ENCODE measurements around the gene AMOTL2.
A peak's percentile ranks its signal among the peaks of the same experiment; 100 is the strongest.

AMOTL2 gene

GRCh38 chr3:134336587-134336986, 37.7 kb downstream of the AMOTL2 start:
- Histone ChIP-seq H3K9ac (ENCODE audit: low read length) (no peak overlapping the region), H2AK5ac (ENCODE audit: low read length, severe bottlenecking) (peak overlapping the region; percentile 97), H3K36me3 (ENCODE audit: control insufficient read depth in 1 of 2, insufficient read depth in 2 of 2, low read depth in 1 of 2, low read length in 2 of 2) (no peaks in the 10 kb centered on the region), H4K8ac (ENCODE audit: low read length) (peak overlapping the region; percentile 19), H3K23ac (ENCODE audit: low read length in 2 of 2) (no peak overlapping the region), H3K4me2 (ENCODE audit: low read length, poor library complexity, severe bottlenecking) (no peak overlapping the region), H3K9me3 (ENCODE audit: control insufficient read depth, low read length) (no peaks in the 10 kb centered on the region), H3K4me1 (ENCODE audit: control insufficient read depth, insufficient read depth, low read depth, low read length) (peaks cover 51% of the 10 kb centered on the region), H3K4ac (ENCODE audit: low read depth in 1 of 2, low read length in 2 of 2) (no peak overlapping the region), H2BK120ac (ENCODE audit: low read depth, low read length) (no peak overlapping the region), H3K27ac (ENCODE audit: low read length, poor library complexity, severe bottlenecking) (no peak overlapping the region), H3K27me3 (ENCODE audit: control insufficient read depth in 1 of 2, insufficient read depth in 1 of 2, low read length in 2 of 2) (no peaks in the 10 kb centered on the region), H3K14ac (ENCODE audit: low read length in 2 of 2) (no peak overlapping the region), H3K4me3 (ENCODE audit: insufficient read depth in 1 of 2, low read depth in 1 of 2, low read length in 2 of 2) (no peak overlapping the region), H3K18ac (ENCODE audit: low read depth in 1 of 2, low read length in 2 of 2) (peak overlapping the region in 1 of 2 experiments; percentile 46), H3K79me1 (replicated peaks; ENCODE audit: low read length, poor library complexity, severe bottlenecking) (no peaks in the 10 kb centered on the region), H2BK12ac (ENCODE audit: low read length in 2 of 2) (peak overlapping the region in 1 of 2 experiments; percentile 10), H4K91ac (ENCODE audit: low read length) (no peak overlapping the region), H2BK5ac (ENCODE audit: low read depth, low read length, poor library complexity, severe bottlenecking) (no peak overlapping the region), H2BK15ac (ENCODE audit: low read depth, poor library complexity, severe bottlenecking) (no peak overlapping the region), H2AFZ (ENCODE audit: low read depth, low read length) (no peak overlapping the region)
- 41% methylated on average over 5 of the region's 6 CpGs for WGBS
- DNase-seq, result peak; percentile 65

- Histone ChIP-seq H3K36me3 (ENCODE audit: control insufficient read depth in 1 of 2, insufficient read depth in 2 of 2, low read depth in 1 of 2, low read length in 2 of 2) (no peaks in the 10 kb centered on the region), H3K18ac (ENCODE audit: low read depth in 1 of 2, low read length in 2 of 2) (peak overlapping the region in 1 of 2 experiments; percentile 46), H2BK5ac (ENCODE audit: low read depth, low read length, poor library complexity, severe bottlenecking) (no peak overlapping the region), H3K4me2 (ENCODE audit: low read length, poor library complexity, severe bottlenecking) (no peak overlapping the region), H3K27ac (ENCODE audit: low read length, poor library complexity, severe bottlenecking) (peak overlapping the region; percentile 93), H4K91ac (ENCODE audit: low read length) (no peak overlapping the region), H3K4me1 (ENCODE audit: control insufficient read depth, insufficient read depth, low read depth, low read length) (peaks cover 53% of the 10 kb centered on the region), H2AK5ac (ENCODE audit: low read length, severe bottlenecking) (peak overlapping the region; percentile 99), H3K14ac (ENCODE audit: low read length in 2 of 2) (no peak overlapping the region), H3K9ac (ENCODE audit: low read length) (no peak overlapping the region), H3K79me1 (replicated peaks; ENCODE audit: low read length, poor library complexity, severe bottlenecking) (no peaks in the 10 kb centered on the region), H2BK120ac (ENCODE audit: low read depth, low read length) (peak overlapping the region; percentile 1), H2BK15ac (ENCODE audit: low read depth, poor library complexity, severe bottlenecking) (no peak overlapping the region), H3K23ac (ENCODE audit: low read length in 2 of 2) (no peak overlapping the region), H3K4ac (ENCODE audit: low read depth in 1 of 2, low read length in 2 of 2) (peak overlapping the region in 1 of 2 experiments; percentile 55), H3K27me3 (ENCODE audit: control insufficient read depth in 1 of 2, insufficient read depth in 1 of 2, low read length in 2 of 2) (no peaks in the 10 kb centered on the region), H4K8ac (ENCODE audit: low read length) (peak overlapping the region; percentile 47), H2BK12ac (ENCODE audit: low read length in 2 of 2) (no peak overlapping the region), H3K9me3 (ENCODE audit: control insufficient read depth, low read length) (no peaks in the 10 kb centered on the region), H2AFZ (ENCODE audit: low read depth, low read length) (no peak overlapping the region), H3K4me3 (ENCODE audit: insufficient read depth in 1 of 2, low read depth in 1 of 2, low read length in 2 of 2) (no peak overlapping the region)
- WGBS, result 88% methylated on average over 1 of the region's 2 CpGs
- DNase-seq, result no peak
These were observed 39.4 kb downstream of the AMOTL2 start for GRCh38 chr3:134334901-134335280.

GRCh38 chr3:134334231-134334900, 39.9 kb downstream of the AMOTL2 start:
- peaks cover 52% of the 10 kb centered on the region for H3K4me1 ChIP-seq (ENCODE audit: control insufficient read depth, insufficient read depth, low read depth, low read length)
- peak overlapping the region; percentile 87 for H2BK5ac ChIP-seq (ENCODE audit: low read depth, low read length, poor library complexity, severe bottlenecking)
- WGBS, result 94% methylated on average over 3 of the region's 3 CpGs
- H3K18ac ChIP-seq (ENCODE audit: low read depth in 1 of 2, low read length in 2 of 2), result peak overlapping the region; percentile 46 to 78
- peak overlapping the region; percentile 52 for H3K9ac ChIP-seq (ENCODE audit: low read length)
- peak overlapping the region in 1 of 2 experiments; percentile 35 for H3K14ac ChIP-seq (ENCODE audit: low read length in 2 of 2)
- peak overlapping the region; percentile 84 for H4K8ac ChIP-seq (ENCODE audit: low read length)
- H3K27ac ChIP-seq (ENCODE audit: low read length, poor library complexity, severe bottlenecking), result peak overlapping the region; percentile 93
- no peak overlapping the region for H3K4me2 ChIP-seq (ENCODE audit: low read length, poor library complexity, severe bottlenecking)
- H2AK5ac ChIP-seq (ENCODE audit: low read length, severe bottlenecking), result peak overlapping the region; percentile 99
- no peak overlapping the region for H3K4me3 ChIP-seq (ENCODE audit: insufficient read depth in 1 of 2, low read depth in 1 of 2, low read length in 2 of 2)
- H2BK120ac ChIP-seq (ENCODE audit: low read depth, low read length), result peak overlapping the region; percentile 54
- no peak overlapping the region for H2AFZ ChIP-seq (ENCODE audit: low read depth, low read length)
- peak; percentile 25 for DNase-seq
- H3K79me1 ChIP-seq (replicated peaks; ENCODE audit: low read length, poor library complexity, severe bottlenecking), result no peaks in the 10 kb centered on the region
- no peaks in the 10 kb centered on the region for H3K36me3 ChIP-seq (ENCODE audit: control insufficient read depth in 1 of 2, insufficient read depth in 2 of 2, low read depth in 1 of 2, low read length in 2 of 2)
- H3K23ac ChIP-seq (ENCODE audit: low read length in 2 of 2), result no peak overlapping the region
- peak overlapping the region; percentile 6 to 55 for H3K4ac ChIP-seq (ENCODE audit: low read depth in 1 of 2, low read length in 2 of 2)
- peak overlapping the region; percentile 91 to 95 for H2BK12ac ChIP-seq (ENCODE audit: low read length in 2 of 2)
- H4K91ac ChIP-seq (ENCODE audit: low read length), result peak overlapping the region; percentile 80
- peak overlapping the region; percentile 94 for H2BK15ac ChIP-seq (ENCODE audit: low read depth, poor library complexity, severe bottlenecking)
- no peaks in the 10 kb centered on the region for H3K27me3 ChIP-seq (ENCODE audit: control insufficient read depth in 1 of 2, insufficient read depth in 1 of 2, low read length in 2 of 2)
- no peaks in the 10 kb centered on the region for H3K9me3 ChIP-seq (ENCODE audit: control insufficient read depth, low read length)

GRCh38 chr3:134333522-134334181, 40.6 kb downstream of the AMOTL2 start:
- H3K27ac ChIP-seq (ENCODE audit: low read length, poor library complexity, severe bottlenecking), result peak overlapping the region; percentile 93
- H2BK12ac ChIP-seq (ENCODE audit: low read length in 2 of 2), result peak overlapping the region; percentile 91 to 95
- H4K8ac ChIP-seq (ENCODE audit: low read length), result peak overlapping the region; percentile 70
- no peak overlapping the region for H2AFZ ChIP-seq (ENCODE audit: low read depth, low read length)
- H2BK5ac ChIP-seq (ENCODE audit: low read depth, low read length, poor library complexity, severe bottlenecking), result peak overlapping the region; percentile 87
- no peaks in the 10 kb centered on the region for H3K27me3 ChIP-seq (ENCODE audit: control insufficient read depth in 1 of 2, insufficient read depth in 1 of 2, low read length in 2 of 2)
- H2BK15ac ChIP-seq (ENCODE audit: low read depth, poor library complexity, severe bottlenecking), result peak overlapping the region; percentile 27
- no peaks in the 10 kb centered on the region for H3K79me1 ChIP-seq (replicated peaks; ENCODE audit: low read length, poor library complexity, severe bottlenecking)
- WGBS, result 20% methylated on average over 8 of the region's 10 CpGs
- peak overlapping the region; percentile 55 to 60 for H3K4ac ChIP-seq (ENCODE audit: low read depth in 1 of 2, low read length in 2 of 2)
- H2AK5ac ChIP-seq (ENCODE audit: low read length, severe bottlenecking), result peak overlapping the region; percentile 99
- H3K23ac ChIP-seq (ENCODE audit: low read length in 2 of 2), result no peak overlapping the region
- DNase-seq, result peak; percentile 83
- no peak overlapping the region for H3K4me3 ChIP-seq (ENCODE audit: insufficient read depth in 1 of 2, low read depth in 1 of 2, low read length in 2 of 2)
- peaks cover 51% of the 10 kb centered on the region for H3K4me1 ChIP-seq (ENCODE audit: control insufficient read depth, insufficient read depth, low read depth, low read length)
- no peaks in the 10 kb centered on the region for H3K36me3 ChIP-seq (ENCODE audit: control insufficient read depth in 1 of 2, insufficient read depth in 2 of 2, low read depth in 1 of 2, low read length in 2 of 2)
- peak overlapping the region; percentile 52 for H3K9ac ChIP-seq (ENCODE audit: low read length)
- no peak overlapping the region for H3K4me2 ChIP-seq (ENCODE audit: low read length, poor library complexity, severe bottlenecking)
- no peak overlapping the region for H2BK120ac ChIP-seq (ENCODE audit: low read depth, low read length)
- H3K9me3 ChIP-seq (ENCODE audit: control insufficient read depth, low read length), result no peaks in the 10 kb centered on the region
- H4K91ac ChIP-seq (ENCODE audit: low read length), result peak overlapping the region; percentile 80
- peak overlapping the region; percentile 46 to 78 for H3K18ac ChIP-seq (ENCODE audit: low read depth in 1 of 2, low read length in 2 of 2)
- H3K14ac ChIP-seq (ENCODE audit: low read length in 2 of 2), result peak overlapping the region in 1 of 2 experiments; percentile 35
